HFFc6 (cell line): Measurements from ENCODE around the gene ARSI. TPM values are rescaled to one million over a fixed set of nuclear protein-coding genes. Genes with fewer than 3 reads are reported as not detected.
"Not testable (repeated sequence)": the region's sequence is repeated elsewhere in the genome, so short reads cannot be mapped to it uniquely, and the experiment has no call there.

Experiments
- DNase-seq: peaks from one replicate; pipeline ENCODE4 v3.0.0-alpha.2; 2018
- H3K27ac Mint-ChIP-seq: 2 replicates; pipeline ENCODE4 v1.8.0; 2020; ENCODE audit warnings: mild to moderate bottlenecking, mixed read lengths
- H3K27me3 Mint-ChIP-seq: 2 replicates; pipeline ENCODE4 v1.8.0; 2021; ENCODE audit warnings: mild to moderate bottlenecking, moderate library complexity, mixed read lengths; ENCODE audit not compliant: insufficient read depth
- H3K36me3 Mint-ChIP-seq: 2 replicates; pipeline ENCODE4 v1.8.0; 2021; ENCODE audit warnings: low read depth, mixed read lengths
- H3K4me1 Mint-ChIP-seq: 2 replicates; pipeline ENCODE4 v1.8.0; 2020; ENCODE audit warnings: low read depth, mixed read lengths
- H3K4me3 Mint-ChIP-seq: 2 replicates; pipeline ENCODE4 v1.8.0; 2020; ENCODE audit warnings: mild to moderate bottlenecking, moderate library complexity, mixed read lengths
- H3K9me3 Mint-ChIP-seq: 2 replicates; pipeline ENCODE4 v1.8.0; 2020; ENCODE audit warnings: mild to moderate bottlenecking, mixed read lengths
- total RNA-seq, 6 experiments: library from RNA; stranded (reverse); fragmentation: NEBNext Ultra II Directional; extraction: Animal tissue kit (Norgen Biotek cat#: 25700); gene quantifications; 2 replicates in 1 of 6; 3 replicates in 5 of 6; pipeline ENCODE4 v1.2.3, GENCODE V29; 2021
- TF ChIP-seq, protein P1 (sequence below): fragments of 200-600 bp; sonication (generic); IDR thresholded peaks from 2 replicates; pipeline ENCODE4 v1.5.0; 2021; ENCODE audit warnings: antibody characterized with exemption, mild to moderate bottlenecking

ARSI gene
- total RNA-seq, 6 experiments from 2014 or later: 4.6 to 6.7 (median 4.9) TPM

DNA sequence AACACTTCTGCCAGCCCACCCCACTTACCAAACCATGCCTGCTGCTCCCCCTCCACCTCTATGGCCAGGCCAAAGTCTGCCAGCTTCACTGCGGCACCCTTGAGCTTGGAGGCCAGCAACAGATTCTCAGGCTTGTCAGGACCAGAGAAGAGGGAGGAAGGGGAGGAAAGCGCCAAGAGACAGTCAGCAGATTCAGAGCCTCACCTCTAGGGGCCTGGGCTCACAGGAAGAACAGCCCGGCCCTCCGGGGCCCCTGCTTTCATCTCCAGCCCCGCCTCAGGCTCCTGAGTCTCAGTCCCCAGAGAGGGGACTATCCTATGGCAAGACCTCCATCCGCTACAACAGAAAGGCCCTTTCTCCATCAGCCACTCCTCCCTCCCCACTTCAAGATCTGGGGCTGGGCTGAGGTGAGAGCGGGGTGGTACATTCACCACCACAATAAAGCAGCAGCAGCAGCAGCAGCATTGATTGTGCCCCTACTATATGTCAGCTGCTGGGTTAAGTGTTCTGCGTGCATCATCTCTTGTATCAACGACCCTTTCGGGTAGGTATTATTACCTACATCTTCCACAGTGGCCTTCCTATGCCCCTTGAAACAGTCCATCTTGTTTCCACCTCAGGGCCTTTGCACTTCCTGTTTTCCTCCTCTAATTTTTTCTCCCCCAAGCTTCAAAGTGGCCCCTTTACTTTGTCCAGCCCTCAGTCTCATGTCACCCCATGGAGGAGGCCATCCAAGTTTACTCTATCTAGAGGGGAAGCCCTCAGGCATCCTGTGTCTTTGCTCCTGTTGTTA is 49.1 kb downstream of the ARSI start:
- TF ChIP-seq, protein P1, sequence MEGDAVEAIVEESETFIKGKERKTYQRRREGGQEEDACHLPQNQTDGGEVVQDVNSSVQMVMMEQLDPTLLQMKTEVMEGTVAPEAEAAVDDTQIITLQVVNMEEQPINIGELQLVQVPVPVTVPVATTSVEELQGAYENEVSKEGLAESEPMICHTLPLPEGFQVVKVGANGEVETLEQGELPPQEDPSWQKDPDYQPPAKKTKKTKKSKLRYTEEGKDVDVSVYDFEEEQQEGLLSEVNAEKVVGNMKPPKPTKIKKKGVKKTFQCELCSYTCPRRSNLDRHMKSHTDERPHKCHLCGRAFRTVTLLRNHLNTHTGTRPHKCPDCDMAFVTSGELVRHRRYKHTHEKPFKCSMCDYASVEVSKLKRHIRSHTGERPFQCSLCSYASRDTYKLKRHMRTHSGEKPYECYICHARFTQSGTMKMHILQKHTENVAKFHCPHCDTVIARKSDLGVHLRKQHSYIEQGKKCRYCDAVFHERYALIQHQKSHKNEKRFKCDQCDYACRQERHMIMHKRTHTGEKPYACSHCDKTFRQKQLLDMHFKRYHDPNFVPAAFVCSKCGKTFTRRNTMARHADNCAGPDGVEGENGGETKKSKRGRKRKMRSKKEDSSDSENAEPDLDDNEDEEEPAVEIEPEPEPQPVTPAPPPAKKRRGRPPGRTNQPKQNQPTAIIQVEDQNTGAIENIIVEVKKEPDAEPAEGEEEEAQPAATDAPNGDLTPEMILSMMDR: no peak
- no peak overlapping the region for H3K4me3 Mint-ChIP-seq

DNA sequence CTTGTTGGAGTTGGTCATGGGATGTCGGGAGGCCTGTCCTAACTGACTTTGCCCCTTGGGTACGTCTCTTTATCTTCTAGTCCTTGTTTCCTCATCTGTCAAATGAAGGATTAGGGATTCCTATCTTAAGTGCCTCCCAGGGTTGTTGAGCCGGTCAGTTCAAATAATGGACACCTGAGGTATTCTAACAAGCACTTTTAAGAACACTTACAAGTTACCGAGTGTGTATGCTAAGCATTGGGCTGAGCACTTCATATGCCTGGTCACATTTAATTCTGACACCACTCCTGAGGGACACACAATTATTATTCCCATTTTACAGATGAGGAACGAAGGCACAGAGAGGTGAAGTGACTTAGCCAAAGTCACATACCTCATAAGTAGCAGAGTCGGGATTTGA is 50.2 kb downstream of the ARSI start:
- Mint-ChIP-seq H3K4me3 (no peak overlapping the region), H3K4me1 (0 out of 2 replicates have a peak, but pooled peaks cover 4% of the 10 kb centered on the region), H3K27ac (no peak overlapping the region), H3K36me3 (no peaks in the 10 kb centered on the region), H3K27me3 (peaks cover 2% of the 10 kb centered on the region; the same call in 1 of the 2 replicates), H3K9me3 (no peaks in the 10 kb centered on the region)
- TF ChIP-seq, protein P1: no peak
- DNase-seq: no peak

More for the DNA sequence above, 49.1 kb downstream of the ARSI start:
- Mint-ChIP-seq H3K36me3 (no peaks in the 10 kb centered on the region), H3K9me3 (no peaks in the 10 kb centered on the region), H3K27me3 (peaks cover 2% of the 10 kb centered on the region; the same call in 1 of the 2 replicates), H3K27ac (no peak overlapping the region), H3K4me1 (peaks cover 11% of the 10 kb centered on the region; the same call in 1 of the 2 replicates)
- no peak for DNase-seq

- DNase-seq: no peak
- Mint-ChIP-seq H3K9me3 (no peaks in the 10 kb centered on the region), H3K4me1 (0 out of 2 replicates have a peak, but pooled peaks cover 4% of the 10 kb centered on the region), H3K27me3 (0 out of 2 replicates have a peak, but pooled peaks cover 2% of the 10 kb centered on the region), H3K4me3 (no peak overlapping the region), H3K27ac (no peak overlapping the region), H3K36me3 (no peaks in the 10 kb centered on the region)
- TF ChIP-seq, protein P1: no peak
These were observed 51.2 kb downstream of the ARSI start for GRCh38 chr5:150251504-150251903.

GRCh38 chr5:150249744-150250143 is 53.0 kb downstream of the ARSI start:
- TF ChIP-seq, protein P1: no peak
- H3K36me3 Mint-ChIP-seq: no peaks in the 10 kb centered on the region
- H3K4me3 Mint-ChIP-seq: no peak overlapping the region
- H3K27ac Mint-ChIP-seq: no peak overlapping the region
- H3K4me1 Mint-ChIP-seq: peaks cover 6% of the 10 kb centered on the region
- H3K27me3 Mint-ChIP-seq: no peaks in the 10 kb centered on the region
- no peaks in the 10 kb centered on the region for H3K9me3 Mint-ChIP-seq
- DNase-seq: no peak

GRCh38 chr5:150248946-150249345 is 53.8 kb downstream of the ARSI start:
- Mint-ChIP-seq H3K27me3 (peaks cover 2% of the 10 kb centered on the region), H3K4me1 (peaks cover 6% of the 10 kb centered on the region)

DNA sequence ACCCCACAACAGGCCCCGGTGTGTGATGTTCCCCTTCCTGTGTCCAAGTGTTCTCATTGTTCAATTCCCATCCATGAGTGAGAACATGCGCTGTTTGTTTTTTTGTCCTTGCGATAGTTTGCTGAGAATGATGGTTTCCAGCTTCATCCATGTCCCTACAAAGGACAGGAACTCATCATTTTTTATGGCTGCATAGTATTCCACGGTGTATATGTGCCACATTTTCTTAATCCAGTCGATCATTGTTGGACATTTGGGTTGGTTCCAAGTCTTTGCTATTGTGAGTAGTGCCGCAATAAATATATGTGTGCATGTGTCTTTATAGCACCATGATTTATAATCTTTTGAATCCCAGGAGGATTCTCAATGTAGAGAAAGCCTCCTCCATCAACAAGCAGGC is 54.2 kb downstream of the ARSI start:
- H3K36me3 Mint-ChIP-seq, H3K27me3 Mint-ChIP-seq, H3K27ac Mint-ChIP-seq, H3K4me1 Mint-ChIP-seq, DNase-seq, H3K9me3 Mint-ChIP-seq, H3K4me3 Mint-ChIP-seq: not testable (repeated sequence)

More at GRCh38 chr5:150248946-150249345, 53.8 kb downstream of the ARSI start:
- Mint-ChIP-seq H3K27ac (no peak overlapping the region), H3K4me3 (no peak overlapping the region), H3K9me3 (no peaks in the 10 kb centered on the region), H3K36me3 (no peaks in the 10 kb centered on the region)
- TF ChIP-seq, protein P1: no peak
- no peak for DNase-seq
